Stimulated activated naive CD8-positive, alpha-beta T cell treated with anti-CD3 and anti-CD28 coated beads, Interleukin-15, Interleukin-2, amounts not matched to agents 100 ng/mL and 50 ng/mL, for 24 hours (primary cell): ENCODE data around the gene KDM4C.

ENCODE experiments used
- H3K27ac Mint-ChIP-seq: one replicate; pipeline ENCODE4 v1.8.0; 2021; ENCODE audit warnings: mild to moderate bottlenecking, mixed read lengths
- H3K27me3 Mint-ChIP-seq: one replicate; pipeline ENCODE4 v1.8.0; 2021; ENCODE audit warnings: mixed read lengths
- H3K36me3 Mint-ChIP-seq: one replicate; pipeline ENCODE4 v1.8.0; 2021; ENCODE audit warnings: low read depth, mixed read lengths
- H3K4me1 Mint-ChIP-seq: one replicate; pipeline ENCODE4 v1.8.0; 2021; ENCODE audit warnings: low read depth, mixed read lengths
- H3K4me3 Mint-ChIP-seq: one replicate; pipeline ENCODE4 v1.8.0; 2021; ENCODE audit warnings: mild to moderate bottlenecking, mixed read lengths
- H3K9me3 Mint-ChIP-seq: one replicate; pipeline ENCODE4 v1.8.0; 2021; ENCODE audit warnings: mixed read lengths

KDM4C gene

DNA sequence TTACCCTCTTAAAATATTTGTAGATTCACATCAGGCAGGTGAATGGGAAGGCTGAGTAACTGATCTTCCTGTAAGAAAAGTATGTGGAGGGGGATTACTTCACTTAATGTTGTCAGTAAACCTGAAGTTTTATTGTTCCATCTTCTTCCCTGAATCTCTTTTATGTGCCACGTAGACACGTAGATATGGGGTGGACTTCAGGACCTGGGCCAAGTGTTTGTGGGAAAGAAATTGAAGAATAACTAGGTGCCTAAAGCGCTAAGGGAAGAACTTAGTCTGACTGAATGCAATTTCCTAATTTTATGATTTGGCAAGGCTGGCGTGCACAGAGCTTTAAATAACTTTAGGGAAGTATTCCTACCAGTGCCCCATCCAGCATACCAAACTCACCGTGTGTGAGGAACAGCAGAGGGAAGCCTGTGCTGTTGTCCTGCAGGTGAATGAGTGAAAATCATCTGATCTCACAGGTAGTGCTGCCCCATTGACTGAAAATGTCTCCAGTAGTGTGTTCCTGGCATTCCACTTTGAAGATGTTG lies 323.4 kb downstream of the KDM4C start:
- H3K27ac Mint-ChIP-seq, result no peak overlapping the region
- H3K4me1 Mint-ChIP-seq, result peaks cover 4% of the 10 kb centered on the region
- H3K4me3 Mint-ChIP-seq, result no peak overlapping the region
- peaks cover 35% of the 10 kb centered on the region for H3K36me3 Mint-ChIP-seq
- H3K27me3 Mint-ChIP-seq, result no peaks in the 10 kb centered on the region
- H3K9me3 Mint-ChIP-seq, result no peaks in the 10 kb centered on the region

DNA sequence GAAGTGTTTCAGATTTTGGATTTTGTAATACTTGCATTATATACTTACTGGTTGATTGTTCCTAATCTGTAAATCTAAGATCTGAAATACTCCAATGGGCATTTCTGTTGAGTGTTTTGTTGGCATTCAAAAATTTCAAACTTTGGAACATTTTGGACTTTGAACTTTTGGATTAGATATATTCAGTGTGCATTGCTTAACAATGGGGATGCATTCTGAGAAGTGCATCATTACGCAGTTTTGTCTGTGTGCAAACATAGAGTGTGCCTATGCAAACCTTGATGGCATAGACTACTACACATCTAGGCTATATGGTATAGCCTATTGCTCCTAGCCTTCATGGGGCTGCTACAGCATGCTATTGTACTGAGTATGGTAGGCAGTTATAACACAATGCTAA lies 325.4 kb downstream of the KDM4C start:
- Mint-ChIP-seq H3K27ac (no peak overlapping the region), H3K4me3 (no peak overlapping the region), H3K27me3 (no peaks in the 10 kb centered on the region), H3K36me3 (peaks cover 26% of the 10 kb centered on the region), H3K4me1 (peaks cover 4% of the 10 kb centered on the region), H3K9me3 (no peaks in the 10 kb centered on the region)

DNA sequence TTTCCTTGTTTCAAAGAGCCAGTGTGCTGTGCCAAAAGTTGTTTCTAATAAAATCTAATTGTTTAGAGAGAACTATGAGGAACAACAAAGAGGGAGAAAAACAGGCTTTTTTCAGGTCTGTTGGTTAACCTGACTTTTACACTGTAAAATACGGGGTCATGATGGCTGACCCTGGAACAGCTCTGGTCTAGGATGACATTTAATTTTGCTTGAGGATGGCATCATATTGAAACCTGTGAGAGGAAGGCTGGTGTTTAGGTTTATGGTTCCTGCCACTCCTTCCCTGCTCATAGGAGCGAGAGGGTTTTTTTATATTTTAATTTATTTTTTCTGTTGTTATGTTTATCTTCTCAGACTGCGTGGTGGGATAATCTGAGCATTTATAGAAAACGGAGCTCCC lies 327.6 kb downstream of the KDM4C start:
- peaks cover 34% of the 10 kb centered on the region for H3K36me3 Mint-ChIP-seq
- H3K4me3 Mint-ChIP-seq, result no peak overlapping the region
- no peak overlapping the region for H3K27ac Mint-ChIP-seq
- no peaks in the 10 kb centered on the region for H3K9me3 Mint-ChIP-seq
- H3K4me1 Mint-ChIP-seq, result peaks cover 4% of the 10 kb centered on the region
- no peaks in the 10 kb centered on the region for H3K27me3 Mint-ChIP-seq

DNA sequence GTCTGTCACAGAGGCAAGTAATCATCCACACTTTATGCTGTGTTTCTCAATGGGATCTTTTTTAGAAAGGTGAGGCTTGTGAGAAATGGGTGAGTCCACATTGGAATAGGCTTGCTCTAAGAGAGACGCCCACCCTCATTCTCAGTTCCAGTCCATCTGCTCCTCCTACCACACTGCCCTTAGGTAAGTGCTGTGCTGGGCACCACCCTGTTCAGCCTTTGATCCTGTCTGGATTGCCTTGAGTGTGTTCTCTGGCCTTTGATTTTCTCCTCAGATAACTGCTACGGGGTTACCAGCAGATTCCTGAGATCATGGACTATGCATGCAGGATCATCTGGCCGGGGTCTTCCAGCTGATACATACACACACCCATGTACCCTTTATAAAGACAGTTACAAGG lies 328.6 kb downstream of the KDM4C start:
- Mint-ChIP-seq H3K4me1 (peaks cover 4% of the 10 kb centered on the region), H3K27ac (no peak overlapping the region), H3K9me3 (no peaks in the 10 kb centered on the region), H3K27me3 (no peaks in the 10 kb centered on the region), H3K36me3 (peaks cover 38% of the 10 kb centered on the region), H3K4me3 (no peak overlapping the region)

DNA sequence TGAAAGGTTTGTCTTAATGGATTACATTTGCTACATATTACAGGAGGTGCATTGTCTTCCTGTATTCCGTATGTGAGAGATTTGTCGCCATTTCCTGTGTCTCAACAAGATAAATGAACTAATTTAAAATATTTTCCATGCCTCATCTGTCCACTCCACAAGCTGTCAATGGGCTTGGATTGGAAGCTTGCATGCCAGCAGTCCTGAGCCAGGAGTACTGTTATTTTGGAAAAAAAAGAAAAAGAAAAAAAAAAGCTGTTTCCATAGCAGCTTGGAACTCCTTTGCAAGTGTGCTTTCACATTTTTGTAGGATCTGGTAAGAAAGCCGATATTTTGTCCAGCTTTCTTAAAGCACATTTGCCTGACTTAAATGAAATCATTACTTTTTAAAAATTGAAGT lies 330.8 kb downstream of the KDM4C start:
- H3K4me1 Mint-ChIP-seq, result peaks cover 4% of the 10 kb centered on the region
- no peak overlapping the region for H3K4me3 Mint-ChIP-seq
- H3K27ac Mint-ChIP-seq, result no peak overlapping the region
- H3K36me3 Mint-ChIP-seq, result peaks cover 49% of the 10 kb centered on the region
- H3K9me3 Mint-ChIP-seq, result no peaks in the 10 kb centered on the region
- H3K27me3 Mint-ChIP-seq, result no peaks in the 10 kb centered on the region

DNA sequence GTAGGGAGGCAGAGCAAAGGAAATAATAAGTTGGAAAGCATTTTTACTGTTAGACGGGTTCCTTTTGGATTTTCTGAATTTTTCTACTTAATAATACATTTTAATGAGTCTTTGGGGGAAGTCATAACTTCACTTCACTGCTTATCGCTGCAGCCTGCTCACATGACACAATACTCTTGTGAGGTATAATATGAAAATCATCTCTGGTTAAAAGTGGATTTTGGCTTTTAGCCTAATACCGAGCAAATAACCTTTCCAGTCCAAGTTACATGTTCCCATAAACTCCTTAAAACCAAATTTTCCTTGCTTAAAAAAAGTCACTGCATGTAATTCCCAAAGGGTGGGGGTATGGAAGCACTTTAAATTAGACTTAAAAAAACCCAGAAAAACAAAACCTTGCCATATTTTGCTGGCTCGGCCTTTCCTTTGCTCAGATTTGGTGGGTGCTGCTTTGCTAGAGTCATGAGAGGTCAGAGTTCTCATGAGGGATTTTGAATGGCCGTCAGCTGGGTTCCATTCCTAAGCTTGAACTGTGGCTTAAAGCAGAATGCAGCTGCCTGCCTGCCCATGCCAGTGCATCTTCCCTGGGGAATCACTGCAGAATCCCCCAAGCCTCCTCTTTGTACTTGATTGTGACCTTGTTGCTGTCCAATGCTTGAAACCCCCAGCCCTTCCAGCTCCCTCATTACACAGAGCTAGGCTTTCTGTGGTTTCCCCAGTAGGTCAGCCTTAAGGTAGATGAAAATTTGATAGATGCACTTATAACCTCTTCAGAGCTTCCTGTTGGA lies 331.8 kb downstream of the KDM4C start:
- Mint-ChIP-seq H3K36me3 (peaks cover 52% of the 10 kb centered on the region), H3K4me3 (no peak overlapping the region)

DNA sequence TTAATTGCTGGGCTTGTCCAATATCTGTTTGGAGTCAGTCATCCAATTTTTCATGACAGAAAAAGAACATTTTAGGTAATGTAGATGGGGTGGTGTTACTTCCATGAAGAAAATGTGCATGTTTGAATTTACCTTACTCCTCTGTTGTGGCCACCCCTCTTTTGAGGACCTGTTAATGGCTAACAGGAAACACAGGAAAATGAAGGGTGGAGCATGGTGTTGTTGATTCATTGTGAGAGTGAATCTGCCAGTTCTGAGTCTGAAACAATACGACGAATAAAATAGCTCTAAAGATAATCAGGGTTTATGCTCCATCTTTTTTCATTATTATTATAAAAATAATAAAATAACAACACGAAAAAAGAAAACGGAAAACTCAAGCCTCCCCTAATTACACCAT lies 335.3 kb downstream of the KDM4C start:
- H3K4me1 Mint-ChIP-seq, result no peaks in the 10 kb centered on the region
- H3K9me3 Mint-ChIP-seq, result no peaks in the 10 kb centered on the region
- no peaks in the 10 kb centered on the region for H3K27me3 Mint-ChIP-seq
- H3K4me3 Mint-ChIP-seq, result no peak overlapping the region
- H3K36me3 Mint-ChIP-seq, result peaks cover 71% of the 10 kb centered on the region
- H3K27ac Mint-ChIP-seq, result no peak overlapping the region

More for the DNA sequence above, 331.8 kb downstream of the KDM4C start:
- Mint-ChIP-seq H3K27ac (no peak overlapping the region), H3K27me3 (no peaks in the 10 kb centered on the region), H3K9me3 (no peaks in the 10 kb centered on the region), H3K4me1 (peaks cover 4% of the 10 kb centered on the region)

DNA sequence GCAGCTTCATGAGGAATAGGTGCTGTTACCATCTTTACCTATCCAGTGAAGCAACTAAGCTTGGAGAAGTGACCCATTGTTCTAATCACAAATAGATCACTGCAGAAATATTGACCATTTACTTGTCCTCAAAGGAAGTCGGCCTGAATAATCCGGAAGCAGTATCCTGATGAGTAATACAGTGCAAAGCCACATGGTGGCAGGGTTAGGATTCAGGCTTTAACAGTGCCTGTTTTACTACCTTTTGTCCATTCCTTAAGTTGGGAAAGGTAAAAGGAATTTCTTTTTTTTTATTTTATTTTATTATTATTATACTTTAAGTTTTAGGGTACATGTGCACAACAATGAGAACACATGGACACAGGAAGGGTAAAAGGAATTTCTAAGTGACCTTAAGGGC lies 336.3 kb downstream of the KDM4C start:
- Mint-ChIP-seq H3K4me1 (no peaks in the 10 kb centered on the region), H3K9me3 (no peaks in the 10 kb centered on the region), H3K36me3 (peaks cover 74% of the 10 kb centered on the region), H3K27ac (no peak overlapping the region), H3K4me3 (no peak overlapping the region), H3K27me3 (no peaks in the 10 kb centered on the region)

DNA sequence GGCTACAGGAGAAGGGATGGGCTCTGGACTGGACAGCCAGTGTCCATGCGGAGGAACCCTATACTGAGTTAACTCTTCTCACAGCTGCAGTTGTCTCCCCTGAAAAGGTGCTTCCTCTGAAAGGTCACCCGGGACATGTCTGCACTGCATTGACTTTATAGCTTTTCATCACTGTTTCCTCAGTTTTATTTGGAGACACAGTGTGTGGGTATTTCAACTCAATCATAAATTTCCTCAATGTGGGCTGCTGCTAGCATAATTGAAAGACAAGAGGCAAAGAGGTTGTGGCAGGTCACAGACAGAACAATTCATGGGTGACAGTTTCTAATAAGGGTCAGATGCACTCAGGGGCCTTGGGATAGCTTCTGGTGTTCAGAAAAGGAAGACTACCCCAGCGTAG lies 336.8 kb downstream of the KDM4C start:
- no peak overlapping the region for H3K4me3 Mint-ChIP-seq
- H3K9me3 Mint-ChIP-seq, result no peaks in the 10 kb centered on the region
- H3K27me3 Mint-ChIP-seq, result no peaks in the 10 kb centered on the region
- H3K36me3 Mint-ChIP-seq, result peaks cover 75% of the 10 kb centered on the region
- no peak overlapping the region for H3K27ac Mint-ChIP-seq
- H3K4me1 Mint-ChIP-seq, result no peaks in the 10 kb centered on the region

DNA sequence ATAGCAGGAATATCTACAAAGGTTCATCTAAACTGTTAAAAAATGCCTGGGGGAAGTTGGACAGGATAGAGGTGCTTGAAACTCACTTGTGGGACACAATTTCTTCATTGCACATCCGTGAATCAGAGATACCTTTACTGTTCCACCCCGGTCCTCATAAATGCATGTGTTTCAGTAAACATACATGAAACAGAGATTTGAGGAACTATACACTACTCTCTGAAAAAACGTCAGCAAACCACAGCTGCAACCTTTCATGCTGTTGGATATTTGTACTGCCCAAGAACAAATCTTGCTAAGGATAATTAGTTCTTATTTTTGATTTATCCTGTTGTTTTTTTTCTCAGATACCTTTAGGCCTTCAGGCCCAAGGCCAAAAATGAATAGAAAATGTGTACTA lies 337.3 kb downstream of the KDM4C start:
- Mint-ChIP-seq H3K4me1 (no peaks in the 10 kb centered on the region), H3K9me3 (no peaks in the 10 kb centered on the region), H3K27ac (no peak overlapping the region), H3K36me3 (peaks cover 75% of the 10 kb centered on the region), H3K4me3 (no peak overlapping the region), H3K27me3 (no peaks in the 10 kb centered on the region)

DNA sequence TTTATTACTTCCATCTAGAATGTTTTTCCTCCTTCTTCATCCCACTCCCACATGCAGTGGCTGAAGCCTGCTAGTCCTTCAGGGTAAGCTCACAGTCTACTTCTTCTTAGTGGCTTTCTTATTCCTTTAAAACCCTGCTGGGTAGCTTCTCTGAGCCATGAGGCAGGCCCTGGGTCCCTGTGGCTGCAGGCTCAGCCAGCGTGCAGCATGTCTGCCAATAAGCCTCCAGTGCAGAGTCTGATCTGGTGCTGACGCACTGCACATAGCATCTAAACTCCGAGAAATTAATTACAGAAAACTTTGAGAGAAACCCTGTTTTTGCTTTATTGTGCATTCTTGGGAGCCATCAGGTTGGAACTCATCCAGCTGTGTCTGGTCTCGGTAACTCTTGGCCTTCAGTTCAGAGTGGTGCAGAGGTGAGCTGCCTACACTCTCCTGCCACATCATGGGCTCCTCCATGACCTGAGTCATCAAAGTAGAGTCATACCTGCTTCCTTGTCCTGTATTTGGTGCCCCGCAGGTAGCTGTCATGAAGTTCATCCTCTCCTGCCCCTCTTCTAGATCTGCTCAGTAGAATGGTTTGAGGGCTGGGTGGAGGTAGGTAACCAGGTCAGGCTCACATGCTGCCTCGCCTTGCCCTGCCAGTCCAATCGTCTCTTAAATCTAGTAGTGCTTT lies 339.4 kb downstream of the KDM4C start:
- Mint-ChIP-seq H3K36me3 (peaks cover 63% of the 10 kb centered on the region), H3K9me3 (no peaks in the 10 kb centered on the region), H3K27me3 (no peaks in the 10 kb centered on the region), H3K4me1 (no peaks in the 10 kb centered on the region), H3K27ac (no peak overlapping the region), H3K4me3 (no peak overlapping the region)

DNA sequence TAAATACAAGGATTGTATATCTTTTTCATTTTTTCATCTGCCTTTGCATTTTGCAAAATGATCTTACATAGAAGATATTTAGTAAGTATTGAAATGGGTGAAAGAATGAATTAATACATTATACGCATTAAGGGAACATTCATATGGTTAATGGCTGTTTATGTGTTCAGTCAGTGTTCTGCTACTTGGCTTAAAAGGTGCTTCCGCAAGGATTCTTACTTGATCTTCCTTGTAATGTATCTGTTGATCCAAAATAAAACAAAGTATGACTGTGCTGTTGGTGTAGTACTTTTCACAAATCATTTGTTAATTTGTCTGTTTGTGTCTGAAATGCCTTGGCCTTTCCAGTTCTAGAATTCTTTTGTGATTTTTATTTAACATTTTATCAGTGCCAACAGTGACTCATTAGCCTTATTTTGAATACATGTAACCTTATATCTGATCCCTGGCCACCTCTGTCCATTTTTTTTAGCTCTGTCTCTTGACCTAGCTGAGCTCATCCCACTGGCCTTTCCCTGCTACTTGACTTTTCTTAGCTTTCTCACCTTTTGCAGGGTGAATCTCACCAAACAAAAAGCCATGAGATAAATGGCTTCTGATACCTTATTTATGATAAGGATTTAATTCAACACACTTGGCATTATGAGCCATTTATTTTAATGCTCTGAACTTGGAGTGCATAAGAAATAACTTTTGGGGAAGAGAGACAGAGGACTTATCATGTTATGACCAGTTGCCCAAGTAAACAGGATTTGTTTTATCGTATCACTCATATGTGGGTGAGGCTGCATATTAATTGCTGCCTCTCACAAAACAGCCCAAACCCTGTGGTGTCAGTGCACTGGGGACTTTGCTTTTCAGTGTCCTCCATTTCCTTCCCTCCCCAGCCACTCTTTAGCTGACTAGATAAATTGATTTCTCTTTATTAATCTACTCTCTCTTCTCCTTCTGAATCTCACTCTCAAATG lies 340.3 kb downstream of the KDM4C start:
- Mint-ChIP-seq H3K36me3 (peaks cover 66% of the 10 kb centered on the region), H3K27me3 (no peaks in the 10 kb centered on the region), H3K4me3 (no peak overlapping the region), H3K9me3 (no peaks in the 10 kb centered on the region), H3K4me1 (no peaks in the 10 kb centered on the region), H3K27ac (no peak overlapping the region)

DNA sequence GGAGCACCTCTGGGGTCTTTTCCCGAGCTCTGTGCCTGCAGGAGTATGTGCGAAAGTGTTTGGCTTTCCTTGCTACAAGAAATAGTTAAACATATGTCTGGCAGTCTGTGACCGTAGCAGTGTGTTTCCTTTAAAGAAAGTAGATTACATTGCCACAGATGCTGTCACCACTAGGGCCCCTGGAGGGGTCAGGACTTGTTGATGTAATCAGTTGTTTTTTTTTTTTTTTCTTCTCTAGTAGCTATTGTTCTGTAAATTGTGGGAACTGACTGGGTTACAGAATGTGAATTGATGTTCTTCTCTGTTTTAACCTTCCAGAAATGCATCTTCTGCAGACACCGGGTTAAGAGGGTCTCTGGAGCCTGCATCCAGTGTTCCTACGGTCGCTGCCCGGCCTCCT lies 345.6 kb downstream of the KDM4C start:
- no peaks in the 10 kb centered on the region for H3K4me1 Mint-ChIP-seq
- H3K27ac Mint-ChIP-seq, result no peak overlapping the region
- H3K9me3 Mint-ChIP-seq, result no peaks in the 10 kb centered on the region
- H3K36me3 Mint-ChIP-seq, result peaks cover 62% of the 10 kb centered on the region
- H3K27me3 Mint-ChIP-seq, result no peaks in the 10 kb centered on the region
- H3K4me3 Mint-ChIP-seq, result no peak overlapping the region

DNA sequence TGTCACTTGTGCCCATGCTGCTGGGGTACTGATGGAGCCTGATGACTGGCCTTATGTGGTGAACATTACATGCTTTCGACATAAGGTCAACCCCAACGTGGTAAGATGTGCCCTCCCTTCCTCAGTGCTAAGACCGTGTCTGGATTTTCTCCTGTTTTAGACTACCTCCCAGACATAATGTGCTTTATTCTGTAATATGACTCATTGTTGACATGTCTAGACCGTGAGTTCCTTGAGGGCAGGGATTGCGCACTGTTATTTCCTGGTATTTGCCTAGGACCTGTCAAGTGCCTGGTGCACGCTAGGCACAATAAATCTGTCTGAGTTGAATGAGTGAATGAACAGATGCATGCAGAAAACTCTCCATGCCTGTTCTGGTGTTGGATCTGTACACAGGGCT lies 346.0 kb downstream of the KDM4C start:
- Mint-ChIP-seq H3K27me3 (no peaks in the 10 kb centered on the region), H3K4me1 (no peaks in the 10 kb centered on the region), H3K4me3 (no peak overlapping the region), H3K9me3 (no peaks in the 10 kb centered on the region), H3K27ac (no peak overlapping the region), H3K36me3 (peaks cover 62% of the 10 kb centered on the region)

DNA sequence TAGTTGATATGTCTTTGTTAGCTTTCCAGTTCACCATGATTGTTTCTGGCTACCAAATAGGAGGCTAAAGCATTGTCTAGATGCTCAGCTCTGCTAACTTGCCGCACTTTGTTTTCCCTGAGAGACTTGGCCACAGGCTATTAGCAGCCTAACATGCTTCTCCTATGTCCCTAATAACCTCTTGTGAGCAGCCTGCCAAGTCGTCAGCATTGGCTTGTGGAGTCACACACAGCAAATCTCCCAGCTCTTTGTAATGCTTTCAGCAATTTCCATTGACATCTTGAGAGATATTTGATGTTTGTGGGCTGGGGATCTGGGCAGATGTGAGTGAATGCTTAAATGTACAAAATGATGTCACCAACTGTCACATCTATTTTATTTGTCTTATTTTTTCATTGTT lies 346.9 kb downstream of the KDM4C start:
- Mint-ChIP-seq H3K27ac (no peak overlapping the region), H3K4me1 (no peaks in the 10 kb centered on the region), H3K4me3 (no peak overlapping the region), H3K9me3 (no peaks in the 10 kb centered on the region), H3K36me3 (peaks cover 60% of the 10 kb centered on the region), H3K27me3 (no peaks in the 10 kb centered on the region)
